ENCODE data around the gene OR2AT4. TPM values are rescaled to one million over a fixed set of nuclear protein-coding genes. Genes with fewer than 3 reads are reported as not detected.

OR2AT4 gene
- total and polyA plus RNA-seq, 2 of the 4 experiments (the other 2 are of a cell fraction) = not detected

DNA sequence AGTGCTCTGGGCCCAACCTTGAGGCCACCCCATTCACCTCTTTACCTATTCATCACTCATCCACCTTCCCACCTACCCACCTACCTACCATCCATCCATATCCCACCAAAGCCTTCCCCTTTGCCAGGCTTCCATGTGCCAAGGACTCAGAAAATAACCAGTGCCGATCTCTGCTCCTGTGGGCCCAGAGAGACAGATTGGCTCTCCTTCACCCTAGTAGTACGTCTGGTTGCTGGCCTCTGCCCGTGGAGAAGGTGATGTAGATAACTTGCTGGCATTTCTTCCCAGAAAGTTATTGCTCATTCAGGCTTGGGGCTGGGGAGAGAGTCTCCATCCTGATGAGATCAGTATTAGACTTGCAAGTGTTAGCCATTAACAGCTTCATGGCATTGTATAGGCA is 62.8 kb downstream of the OR2AT4 start:
- H4K20me1 ChIP-seq (ENCODE audit: insufficient read depth, low read length) = no peaks in the 10 kb centered on the region
- no peaks in the 10 kb centered on the region for H3K9me3 ChIP-seq (ENCODE audit: control insufficient read depth, insufficient read depth, low read length)
- no peak overlapping the region for H2BK120ac ChIP-seq (ENCODE audit: low read depth, low read length)
- H3K4me2 ChIP-seq (ENCODE audit: low read depth, low read length) = no peak overlapping the region
- in situ Hi-C loops (cut with MboI; ENCODE audit: low sequenced_read_pairs) = no loop called here
- dilution Hi-C loops (cut with HindIII; ENCODE audit: low sequenced_read_pairs, unreplicated experiment) = no loop called here
- H2AFZ ChIP-seq (replicated peaks; ENCODE audit: low read length, poor library complexity) = no peak overlapping the region
- no peak for ATAC-seq (ENCODE audit: low read depth)
- no peak overlapping the region for H3K18ac ChIP-seq (ENCODE audit: low read depth, low read length)
- H3K27me3 ChIP-seq (ENCODE audit: control insufficient read depth, insufficient read depth, low read length) = peaks cover 3% of the 10 kb centered on the region; the same call in 1 of the 2 replicates
- H3K4me1 ChIP-seq (ENCODE audit: control insufficient read depth, insufficient read depth, low read length) = peaks cover 14% of the 10 kb centered on the region
- no peak overlapping the region for H2BK5ac ChIP-seq (ENCODE audit: low read depth, low read length, poor library complexity, severe bottlenecking)
- POLR2A ChIA-PET (ENCODE audit: unreplicated experiment) = no interaction called here
- H3K9ac ChIP-seq (ENCODE audit: low read depth, low read length) = no peak overlapping the region
- no peak overlapping the region for H4K5ac ChIP-seq (ENCODE audit: low read depth, low read length)
- H3K27ac ChIP-seq (ENCODE audit: insufficient read depth, low read length) = no peak overlapping the region
- H3K36me3 ChIP-seq (ENCODE audit: control insufficient read depth, insufficient read depth, low read length) = no peaks in the 10 kb centered on the region
- peaks cover 11% of the 10 kb centered on the region for H3K9me1 ChIP-seq (ENCODE audit: insufficient read depth, low read length)
- no CpG with 5 or more reads among the region's 3 CpGs for WGBS, 2 experiments (ENCODE audit: extremely low coverage in 2 of 2, insufficient read length in 1 of 2)
- H4K8ac ChIP-seq (ENCODE audit: low read depth in 2 of 2, low read length in 2 of 2) = no peak overlapping the region
- no peak overlapping the region for H2AK5ac ChIP-seq (ENCODE audit: low read depth, low read length)
- no peak overlapping the region for H2BK20ac ChIP-seq (ENCODE audit: low read depth, low read length)
- H2AK9ac ChIP-seq (replicated peaks; ENCODE audit: low read depth, low read length, poor library complexity) = no peak overlapping the region
- no peak overlapping the region for H3K56ac ChIP-seq (ENCODE audit: extremely low read depth, insufficient read depth, low read length)
- no peak overlapping the region for H3K14ac ChIP-seq (replicated peaks; ENCODE audit: low read depth, low read length)
- H3K4me3 ChIP-seq (ENCODE audit: insufficient read depth, low read depth, low read length) = no peak overlapping the region
- BruUV-seq (replicated peaks) = no TSS peak
- no peak overlapping the region for H3K23ac ChIP-seq (ENCODE audit: low read depth, low read length)
- CTCF ChIA-PET = no interaction called here
- no peak overlapping the region for H4K91ac ChIP-seq (ENCODE audit: insufficient read depth, low read depth, low read length)
- H3K4ac ChIP-seq (ENCODE audit: low read depth, low read length) = no peak overlapping the region
- no peak overlapping the region for H2BK15ac ChIP-seq (ENCODE audit: low read depth, low read length)
- intact Hi-C loops (cut with micrococcal nuclease) = no loop called here
- TF ChIP-seq CHD1 (IDR thresholded peaks at IDR 0.05; ENCODE audit: low read depth, low read length) (no peak), RAD21 (IDR thresholded peaks at IDR 0.05; ENCODE audit: low read length) (no peak), NFE2L2 (IDR thresholded peaks at IDR 0.05; ENCODE audit: low read depth, low read length) (no peak)
- DNase-seq = no peak
- no peaks in the 10 kb centered on the region for H3K79me1 ChIP-seq (ENCODE audit: low read depth in 1 of 2, low read length in 2 of 2)

Measured in IMR-90 (cell line).